ENCODE data around the gene RAPGEF2.
"Not testable (repeated sequence)": the region's sequence is repeated elsewhere in the genome, so short reads cannot be mapped to it uniquely, and the experiment has no call there.

Gene RAPGEF2

GRCh38 chr4:159161436-159161835 is 58.6 kb downstream of the RAPGEF2 start:
- not testable (repeated sequence) for DNase-seq (ENCODE audit: low spot score)

- no peak for DNase-seq (ENCODE audit: low spot score)
Measured at GRCh38 chr4:159162576-159162975, 59.7 kb downstream of the RAPGEF2 start.

- DNase-seq (ENCODE audit: low spot score) = no peak
Measured at GRCh38 chr4:159163521-159163920, 60.6 kb downstream of the RAPGEF2 start.

- no peak for DNase-seq (ENCODE audit: low spot score)
Measured at GRCh38 chr4:159169404-159170302, 66.8 kb downstream of the RAPGEF2 start.

GRCh38 chr4:159171287-159171686 is 68.4 kb downstream of the RAPGEF2 start:
- DNase-seq (ENCODE audit: low spot score) = no peak

GRCh38 chr4:159173886-159174285 is 71.0 kb downstream of the RAPGEF2 start:
- no peak for DNase-seq (ENCODE audit: low spot score)

GRCh38 chr4:159174645-159175084 is 71.8 kb downstream of the RAPGEF2 start:
- DNase-seq (ENCODE audit: low spot score) = no peak

- DNase-seq (ENCODE audit: low spot score) = peak; percentile 91
Measured at GRCh38 chr4:159175085-159175988, 72.5 kb downstream of the RAPGEF2 start.

GRCh38 chr4:159175989-159176375 is 73.1 kb downstream of the RAPGEF2 start:
- DNase-seq (ENCODE audit: low spot score) = no peak

- peak; percentile 50 for DNase-seq (ENCODE audit: low spot score)
Measured at GRCh38 chr4:159177265-159178150, 74.6 kb downstream of the RAPGEF2 start.

- DNase-seq (ENCODE audit: low spot score) = no peak
Measured at GRCh38 chr4:159178151-159178546, 75.3 kb downstream of the RAPGEF2 start.

- no peak for DNase-seq (ENCODE audit: low spot score)
Measured at GRCh38 chr4:159178979-159179969, 76.4 kb downstream of the RAPGEF2 start.

- not testable (repeated sequence) for DNase-seq (ENCODE audit: low spot score)
Measured at GRCh38 chr4:159183885-159184605, 81.2 kb downstream of the RAPGEF2 start.

GRCh38 chr4:159185591-159186023 is 82.7 kb downstream of the RAPGEF2 start:
- no peak for DNase-seq (ENCODE audit: low spot score)

GRCh38 chr4:159188646-159189045 is 85.8 kb downstream of the RAPGEF2 start:
- DNase-seq (ENCODE audit: low spot score) = no peak

GRCh38 chr4:159190651-159191050 is 87.8 kb downstream of the RAPGEF2 start:
- no peak for DNase-seq (ENCODE audit: low spot score)

- DNase-seq (ENCODE audit: low spot score) = no peak
Measured at GRCh38 chr4:159191989-159192388, 89.1 kb downstream of the RAPGEF2 start.

GRCh38 chr4:159193046-159193620 is 90.3 kb downstream of the RAPGEF2 start:
- DNase-seq (ENCODE audit: low spot score) = no peak

- no peak for DNase-seq (ENCODE audit: low spot score)
Measured at GRCh38 chr4:159195361-159195769, 92.5 kb downstream of the RAPGEF2 start.

Measured in Ammon's horn (tissue), 1 donor.